Prostate gland (tissue), 2 donors: ENCODE measurements around the gene PDZRN4.

Source experiments
- CTCF ChIP-seq, 4 experiments: fragments of 200-600 bp in 2 of 4; fragments of 450-650 bp in 2 of 4; sonication (generic) in 2 of 4; IDR thresholded peaks; 1 replicate in 3 of 4; 2 replicates in 1 of 4; pipeline ENCODE4 v1.5.1; 2016 to 2019; ENCODE audit warnings: antibody characterized with exemption in 4 of 4, mild to moderate bottlenecking in 2 of 4, moderate library complexity in 2 of 4
- POLR2A ChIP-seq: fragments of 450-650 bp; IDR thresholded peaks from one replicate; pipeline ENCODE4 v1.6.1; 2016; ENCODE audit warnings: antibody characterized with exemption, mild to moderate bottlenecking
- POLR2AphosphoS5 ChIP-seq: sonication (generic); formaldehyde crosslinking; IDR thresholded peaks from one replicate; pipeline ENCODE4 v1.6.1; 2017; ENCODE audit warnings: antibody characterized with exemption

GRCh38 chr12:41409628-41410027, 221.5 kb downstream of the PDZRN4 start:
- TF ChIP-seq CTCF (IDR thresholded peaks at IDR 0.05) (no peak), POLR2A (no peak), POLR2AphosphoS5 (no peak)
